Dermis blood vessel endothelial cell (primary cell): ENCODE results near the gene CD3D. TPM values are rescaled to one million over a fixed set of nuclear protein-coding genes. Genes with fewer than 3 reads are reported as not detected.

Experiments used
- DNase-seq: peaks from one replicate; pipeline ENCODE4 v3.0.0; 2010
- total RNA-seq: library from RNA; depleted of rRNA; stranded (reverse); fragments of >200 nt; gene quantifications from 2 replicates; pipeline ENCODE4 v1.2.3, GENCODE V29; 2014

The CD3D gene
- total RNA-seq, result not detected in 2 replicates

DNA sequence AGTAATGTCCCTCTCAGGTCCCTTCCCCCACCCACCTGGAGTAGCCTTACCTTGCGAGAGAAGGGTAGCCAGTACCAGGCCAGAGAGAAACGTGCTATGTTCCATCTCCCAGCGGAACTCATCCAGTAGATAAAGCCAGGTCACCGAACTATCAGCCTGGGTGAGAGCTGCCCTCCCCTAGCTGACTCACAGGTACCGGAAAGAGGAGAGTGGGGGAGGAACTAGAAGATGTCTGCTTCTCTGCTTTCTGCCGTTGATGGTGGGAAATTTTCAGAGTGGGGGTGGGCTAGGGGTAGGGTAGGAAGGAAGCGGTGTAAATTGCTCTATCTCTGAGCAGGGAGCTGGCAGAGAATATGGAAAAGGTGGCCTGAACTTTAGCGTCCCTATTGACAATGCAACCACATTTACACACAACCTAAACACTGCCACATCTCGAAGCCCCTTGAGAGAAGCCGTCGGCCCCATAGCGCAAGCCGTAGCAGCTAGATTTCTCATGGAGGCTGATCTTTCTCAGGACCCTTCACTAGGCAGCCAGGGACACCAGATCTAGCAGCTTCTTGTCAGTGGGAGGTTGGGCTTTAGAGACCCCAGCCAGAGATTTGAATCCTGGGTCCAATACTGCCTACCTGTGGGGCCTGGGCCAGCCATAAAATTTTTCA, at the start of gene CD3D:
CD3D (minus strand) TSS at position 203 of the 659 bp plus-strand sequence; CDS start at position 105, 98 bp downstream.
- no peak for DNase-seq

DNA sequence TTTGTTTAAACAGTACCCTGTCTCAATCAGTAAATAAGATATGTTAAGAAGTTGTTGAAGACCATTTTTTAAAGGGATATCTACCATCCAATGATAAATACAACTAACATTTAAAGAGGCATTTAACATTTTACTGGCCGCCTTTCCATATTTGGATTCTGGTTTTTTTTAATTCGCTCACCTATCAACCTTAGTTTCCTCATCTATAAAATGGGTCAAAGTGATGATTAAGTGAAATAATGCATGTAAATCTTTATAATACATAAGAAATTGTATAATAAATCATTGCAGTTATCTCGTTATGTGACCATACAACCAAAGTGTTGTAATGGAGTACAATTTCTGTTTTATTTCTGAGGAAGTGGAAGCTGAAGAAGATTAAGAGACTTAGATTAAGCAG, 41.2 kb upstream of the CD3D start:
- no peak for DNase-seq

DNA sequence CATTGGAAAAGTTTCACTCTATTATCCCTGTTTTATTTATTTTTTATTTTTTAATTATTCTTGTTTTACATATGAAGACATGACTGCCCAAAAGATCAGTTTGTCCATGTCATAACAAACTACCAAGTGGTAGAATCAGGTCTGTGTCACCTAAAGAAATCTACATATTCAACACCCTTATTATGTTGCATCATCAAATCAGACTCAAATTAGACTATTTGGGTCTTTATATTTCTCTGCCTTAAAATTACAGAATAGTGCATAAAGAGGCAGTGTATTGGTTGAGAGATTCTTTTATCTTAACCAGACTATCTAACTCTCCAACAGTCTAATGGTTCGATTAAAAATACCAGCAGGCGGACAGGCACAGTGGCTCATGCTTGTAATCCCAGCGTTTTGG, 40.4 kb upstream of the CD3D start:
- DNase-seq, result no peak

DNA sequence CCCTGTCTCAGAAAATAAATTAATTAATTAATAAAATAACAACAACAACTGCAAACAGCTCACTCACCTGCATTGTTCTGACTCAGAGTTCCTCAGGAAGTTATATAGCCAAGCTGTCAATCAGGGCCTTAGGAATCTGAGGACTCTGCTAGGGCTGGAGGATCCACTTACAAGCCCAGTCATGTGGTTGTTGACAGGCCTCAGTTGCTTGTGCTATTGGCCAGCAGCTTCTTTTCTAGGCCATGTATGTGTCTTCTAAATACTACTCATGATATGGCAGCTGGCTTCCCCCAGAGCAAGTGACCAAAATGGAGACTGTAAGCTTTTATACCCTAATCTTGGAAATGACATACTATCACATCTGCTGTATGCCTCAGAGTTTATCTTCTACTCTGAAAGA, 38.1 kb upstream of the CD3D start:
- peak; percentile 67 for DNase-seq

DNA sequence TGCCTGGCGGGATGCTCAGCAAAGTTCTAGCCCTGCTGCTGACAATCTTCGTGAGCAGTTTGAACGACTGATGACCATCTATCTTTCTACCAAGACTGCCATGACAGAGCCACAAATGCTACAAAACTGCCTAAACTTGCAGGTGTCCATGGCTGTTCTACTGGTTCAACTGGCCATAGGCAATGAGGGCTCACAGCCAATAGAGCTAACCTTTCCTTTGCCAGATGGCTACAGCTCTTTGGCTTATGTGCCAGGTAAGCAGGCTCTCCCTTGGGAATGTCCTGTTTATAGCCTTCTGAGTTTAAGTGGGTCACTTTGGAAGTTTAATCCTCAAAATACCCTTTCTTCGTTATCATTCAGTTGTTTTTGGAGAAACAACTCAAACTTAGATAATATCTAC, 37.0 kb upstream of the CD3D start:
- DNase-seq, result no peak

DNA sequence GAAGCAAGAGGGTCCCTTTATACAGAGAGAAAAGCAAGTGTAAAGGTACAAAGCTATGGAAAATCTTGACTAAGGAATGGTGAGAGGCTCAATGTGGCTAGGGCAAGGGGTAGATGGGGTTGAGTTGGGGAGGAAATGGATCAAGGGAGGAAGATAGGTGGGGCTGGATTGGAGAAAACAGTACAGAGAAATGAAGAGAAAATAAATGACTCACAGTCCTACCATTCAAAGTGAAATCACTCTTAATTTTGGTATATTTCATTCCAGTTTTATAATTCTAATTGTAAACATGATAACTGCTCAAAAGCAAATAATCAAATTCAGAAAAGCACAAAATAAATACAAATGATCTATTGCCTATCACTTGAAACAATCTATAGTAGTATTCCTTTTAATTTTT, 33.5 kb upstream of the CD3D start:
- DNase-seq, result no peak

DNA sequence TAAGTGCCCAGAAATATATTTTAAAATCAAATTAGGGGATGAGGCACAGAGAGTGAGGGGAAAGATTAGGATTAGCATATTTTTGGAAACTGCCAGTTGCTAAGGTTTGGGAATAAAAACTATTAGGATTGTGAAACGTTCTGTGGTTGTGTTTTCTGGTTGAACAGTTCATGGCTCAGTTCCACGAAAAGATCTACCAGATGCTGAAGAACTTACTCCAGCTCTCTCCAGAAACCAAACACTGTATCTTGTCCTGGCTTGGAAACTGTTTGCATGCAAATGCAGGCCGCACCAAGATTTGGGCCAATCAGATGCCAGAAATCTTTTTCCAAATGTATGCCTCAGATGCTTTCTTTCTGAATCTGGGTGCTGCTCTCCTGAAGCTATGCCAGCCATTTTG, 32.2 kb upstream of the CD3D start:
- no peak for DNase-seq

DNA sequence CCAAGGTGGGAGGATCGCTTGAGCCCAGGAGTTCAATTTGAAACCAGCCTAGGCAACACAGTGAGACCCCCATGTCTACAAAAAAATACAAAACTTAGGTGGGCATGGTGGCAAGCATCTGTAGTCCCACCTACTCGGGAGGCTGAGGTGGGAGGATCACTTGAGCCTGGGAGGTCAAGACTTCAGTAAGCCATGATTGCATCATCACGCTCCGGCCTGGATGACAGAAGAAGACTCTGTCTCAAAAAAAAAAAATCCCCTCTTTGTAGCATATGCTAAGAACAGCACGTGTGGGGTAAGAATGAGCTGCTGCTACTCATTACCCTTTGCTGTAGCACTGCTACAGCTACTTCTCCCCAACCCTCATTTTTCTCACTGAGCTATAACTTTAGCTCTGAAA, 31.4 kb upstream of the CD3D start:
- no peak for DNase-seq

DNA sequence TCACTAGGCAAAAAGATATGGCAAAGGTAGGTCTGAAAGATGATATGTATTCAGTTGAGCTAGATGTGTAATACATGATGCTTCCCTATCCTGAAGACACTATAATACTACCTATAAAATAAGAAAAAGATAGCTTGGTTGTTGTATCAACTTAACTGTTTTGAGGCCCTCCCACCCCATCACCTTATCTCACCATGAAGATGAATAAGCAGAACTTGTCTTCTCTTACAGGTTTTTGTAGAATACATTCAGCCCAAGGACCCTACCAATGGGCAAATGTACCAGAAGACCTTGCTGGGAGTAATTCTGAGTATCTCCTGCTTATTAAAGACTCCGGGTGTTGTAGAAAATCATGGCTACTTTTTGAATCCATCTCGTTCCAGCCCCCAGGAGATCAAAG, 30.8 kb upstream of the CD3D start:
- DNase-seq, result no peak

DNA sequence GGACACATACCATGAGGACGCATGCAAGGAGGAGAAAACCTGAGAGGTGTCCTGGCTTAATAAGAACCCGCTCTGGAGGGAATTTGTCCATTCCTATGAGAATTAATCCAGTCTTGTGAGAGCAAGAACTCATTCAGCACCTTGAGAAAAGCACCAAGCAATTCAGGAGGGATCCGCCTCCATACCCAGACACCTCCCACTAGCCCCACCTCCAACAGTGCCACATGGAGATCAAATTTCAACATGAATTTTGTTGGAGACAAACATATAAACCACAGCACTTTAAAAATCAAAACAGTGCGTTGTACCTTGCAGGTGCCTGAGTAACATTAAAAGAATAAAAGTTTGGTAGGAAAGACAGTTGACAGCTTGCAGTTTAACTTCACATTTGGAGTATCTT, 28.3 kb upstream of the CD3D start:
- DNase-seq, result no peak

DNA sequence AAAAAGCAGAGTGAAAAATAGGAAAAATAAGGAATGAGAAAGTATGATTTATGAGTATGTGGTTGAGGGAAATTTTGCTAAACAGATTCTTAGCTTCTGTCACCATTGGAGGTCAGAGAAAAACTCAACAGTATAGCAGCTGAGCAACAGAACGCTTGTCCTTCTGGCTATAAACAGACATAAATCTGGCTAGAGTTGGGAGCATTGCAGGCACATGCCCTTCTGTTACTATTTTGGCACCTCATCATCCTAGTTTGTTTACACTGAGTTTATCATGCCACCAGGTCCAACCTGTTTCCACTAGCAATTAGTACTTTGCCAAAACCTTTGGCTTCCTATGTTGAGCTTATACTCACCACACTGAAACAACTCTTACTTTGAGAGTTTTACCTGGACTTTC, 23.8 kb upstream of the CD3D start:
- no peak for DNase-seq

DNA sequence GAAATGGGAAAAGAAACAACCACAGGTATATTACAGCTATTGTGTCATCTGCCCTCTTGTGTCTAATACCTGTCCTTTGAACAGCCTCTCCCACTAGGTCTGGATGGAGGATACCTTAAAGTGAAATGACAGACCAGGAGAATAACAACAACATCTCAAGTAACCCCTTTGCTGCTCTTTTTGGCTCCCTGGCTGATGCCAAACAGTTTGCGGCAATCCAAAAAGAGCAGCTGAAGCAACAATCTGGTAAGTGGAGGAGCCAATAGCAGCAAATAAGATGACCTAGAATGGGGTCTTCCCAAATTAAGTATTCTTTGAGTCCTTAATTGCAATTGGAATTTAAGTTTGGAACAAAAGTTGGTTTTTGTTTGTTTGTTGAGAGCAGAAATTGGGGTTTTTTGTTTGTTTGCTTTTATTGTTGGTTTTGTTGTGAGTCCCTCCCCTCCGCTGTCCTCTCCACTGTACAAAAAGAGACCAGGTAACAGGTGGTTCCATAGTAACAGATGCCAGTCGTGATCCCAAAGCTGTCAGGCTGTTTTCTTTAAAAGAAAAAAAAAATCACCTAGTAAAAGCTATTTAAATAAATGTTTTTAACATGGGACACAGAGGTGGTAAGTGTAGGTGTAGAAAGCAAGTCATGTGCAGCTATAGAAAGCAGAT, 22.6 kb upstream of the CD3D start:
- no peak for DNase-seq

DNA sequence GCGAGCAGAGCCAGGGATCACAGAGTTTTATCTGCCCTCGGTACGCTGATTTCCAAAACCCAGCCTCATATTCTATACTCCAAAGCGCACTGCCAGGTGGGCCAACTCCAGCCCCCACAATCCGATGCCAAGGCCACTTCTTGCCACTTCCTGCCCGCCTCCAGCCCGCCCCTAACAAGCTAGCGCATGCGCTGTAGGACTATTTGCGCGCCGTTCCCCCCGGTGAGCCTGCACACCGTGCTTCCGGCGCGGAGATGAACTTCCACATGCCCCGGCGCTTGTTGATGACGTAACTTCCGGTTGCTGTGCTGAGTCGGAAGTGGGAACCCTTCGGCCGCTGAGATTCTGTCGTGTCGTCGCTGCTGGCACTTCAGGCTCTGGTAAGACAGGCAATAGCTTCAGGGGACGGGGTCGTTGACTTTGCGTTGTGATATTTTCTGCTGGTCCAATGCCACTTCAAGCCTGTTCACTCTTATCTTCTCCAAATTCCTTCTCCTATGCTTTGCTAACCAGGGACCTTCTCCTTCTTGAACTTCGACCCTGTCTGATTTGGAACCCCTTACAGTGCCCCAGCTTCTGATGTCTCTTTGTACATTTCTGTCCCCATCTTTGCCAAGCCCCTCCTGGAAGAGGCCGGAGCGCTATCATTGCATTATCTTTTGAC, 16.9 kb upstream of the CD3D start, which contains the start of gene UBE4A:
UBE4A (plus strand) TSS at position 306 of the 664 bp plus-strand sequence. CDS start 5,481 bp downstream, outside the sequence.
- peak; percentile 96 for DNase-seq

DNA sequence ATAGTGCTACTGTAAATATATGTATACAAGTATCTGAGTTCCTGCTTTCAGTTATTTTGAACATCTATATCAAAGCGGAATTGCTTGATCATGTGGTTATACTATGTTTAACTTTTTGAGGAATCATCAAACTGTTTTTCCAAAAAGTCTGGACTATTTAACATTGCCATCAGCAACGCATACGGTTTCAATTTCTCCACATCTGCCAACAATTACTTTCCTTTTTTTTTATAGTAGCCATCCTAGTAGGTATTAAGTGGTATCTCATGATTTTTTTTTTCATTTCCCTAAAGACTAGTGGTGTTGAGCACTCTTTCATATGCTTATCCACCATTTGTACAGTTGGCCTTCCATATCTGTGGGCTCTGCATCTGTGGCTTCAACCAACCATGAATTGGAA, 15.6 kb upstream of the CD3D start:
- no peak for DNase-seq

DNA sequence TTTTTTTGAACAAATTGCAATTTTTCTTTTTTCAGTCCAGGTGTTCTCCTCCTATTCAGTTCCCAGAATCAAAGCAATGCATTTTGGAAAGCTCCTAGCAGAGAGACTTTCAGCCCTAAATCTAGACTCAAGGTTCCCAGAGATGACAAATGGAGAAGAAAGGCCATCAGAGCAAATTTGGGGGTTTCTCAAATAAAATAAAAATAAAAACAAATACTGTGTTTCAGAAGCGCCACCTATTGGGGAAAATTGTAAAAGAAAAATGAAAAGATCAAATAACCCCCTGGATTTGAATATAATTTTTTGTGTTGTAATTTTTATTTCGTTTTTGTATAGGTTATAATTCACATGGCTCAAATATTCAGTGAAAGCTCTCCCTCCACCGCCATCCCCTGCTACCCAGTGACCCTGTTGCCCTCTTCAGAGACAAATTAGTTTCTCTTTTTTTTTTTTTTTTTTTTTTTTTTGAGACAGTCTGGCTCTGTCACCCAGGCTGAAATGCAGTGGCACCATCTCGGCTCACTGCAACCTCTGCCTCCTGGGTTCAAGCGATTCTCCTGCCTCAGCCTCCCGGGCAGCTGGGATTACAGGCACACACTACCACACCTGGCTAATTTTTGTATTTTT, 10.7 kb upstream of the CD3D start:
- DNase-seq, result peak; percentile 48

DNA sequence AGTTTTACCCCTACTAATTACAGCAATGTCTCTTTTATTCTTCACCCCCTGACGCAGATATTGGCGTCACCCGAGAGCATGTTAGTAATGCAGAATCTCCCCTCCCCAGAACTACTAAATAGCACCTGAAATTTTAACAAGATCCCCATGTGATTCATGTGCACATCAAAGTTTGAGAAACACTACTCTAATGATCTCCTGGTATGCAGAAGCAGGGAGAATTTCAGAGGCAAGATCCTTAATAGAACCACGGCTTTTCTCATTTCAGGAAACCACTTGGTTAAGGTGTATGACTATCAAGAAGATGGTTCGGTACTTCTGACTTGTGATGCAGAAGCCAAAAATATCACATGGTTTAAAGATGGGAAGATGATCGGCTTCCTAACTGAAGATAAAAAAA, 7.0 kb upstream of the CD3D start:
- no peak for DNase-seq

DNA sequence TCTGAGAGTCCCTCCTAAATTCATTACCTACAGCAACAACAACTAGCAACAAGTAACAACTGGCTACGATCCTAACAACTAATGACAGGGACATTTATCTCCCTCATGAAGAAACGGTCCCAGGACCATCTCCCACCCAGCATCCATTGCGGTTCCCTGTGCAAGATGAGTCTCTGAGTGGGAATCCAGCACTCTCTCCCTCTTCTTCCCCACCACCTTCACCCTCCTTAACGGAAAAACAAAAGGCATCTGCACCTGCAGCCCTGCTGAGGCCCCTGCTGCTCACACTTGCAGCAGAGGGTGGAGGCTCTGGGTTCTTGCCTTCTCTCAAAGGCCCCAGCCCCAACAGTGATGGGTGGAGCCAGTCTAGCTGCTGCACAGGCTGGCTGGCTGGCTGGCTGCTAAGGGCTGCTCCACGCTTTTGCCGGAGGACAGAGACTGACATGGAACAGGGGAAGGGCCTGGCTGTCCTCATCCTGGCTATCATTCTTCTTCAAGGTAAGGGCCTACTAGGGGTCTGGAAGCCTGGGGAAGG, 1.5 kb upstream of the CD3D start, which contains the start of gene CD3G:
CD3G (plus strand) TSS at position 364 of the 535 bp plus-strand sequence; CDS start at position 444, 80 bp downstream.
- DNase-seq, result no peak

DNA sequence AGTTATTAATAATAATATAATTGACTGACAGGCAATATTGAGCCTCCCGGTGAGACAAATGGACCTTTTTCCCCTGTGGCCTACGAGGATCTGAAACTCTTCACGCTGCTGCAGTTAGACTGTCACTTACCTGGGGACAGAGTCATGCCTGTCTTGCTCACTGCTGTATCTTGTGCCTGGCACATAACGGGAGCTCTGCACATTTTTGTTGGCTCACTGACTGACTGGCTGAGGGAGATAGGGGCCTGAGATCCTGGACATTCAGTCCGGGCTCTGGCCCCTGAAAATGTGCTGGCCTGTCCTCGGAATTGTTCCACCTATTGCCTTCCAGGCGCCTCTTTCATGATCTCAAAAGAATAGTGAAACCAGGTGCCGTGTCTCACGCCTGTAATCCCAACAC, 743 bp upstream of the CD3D start:
- DNase-seq, result no peak

DNA sequence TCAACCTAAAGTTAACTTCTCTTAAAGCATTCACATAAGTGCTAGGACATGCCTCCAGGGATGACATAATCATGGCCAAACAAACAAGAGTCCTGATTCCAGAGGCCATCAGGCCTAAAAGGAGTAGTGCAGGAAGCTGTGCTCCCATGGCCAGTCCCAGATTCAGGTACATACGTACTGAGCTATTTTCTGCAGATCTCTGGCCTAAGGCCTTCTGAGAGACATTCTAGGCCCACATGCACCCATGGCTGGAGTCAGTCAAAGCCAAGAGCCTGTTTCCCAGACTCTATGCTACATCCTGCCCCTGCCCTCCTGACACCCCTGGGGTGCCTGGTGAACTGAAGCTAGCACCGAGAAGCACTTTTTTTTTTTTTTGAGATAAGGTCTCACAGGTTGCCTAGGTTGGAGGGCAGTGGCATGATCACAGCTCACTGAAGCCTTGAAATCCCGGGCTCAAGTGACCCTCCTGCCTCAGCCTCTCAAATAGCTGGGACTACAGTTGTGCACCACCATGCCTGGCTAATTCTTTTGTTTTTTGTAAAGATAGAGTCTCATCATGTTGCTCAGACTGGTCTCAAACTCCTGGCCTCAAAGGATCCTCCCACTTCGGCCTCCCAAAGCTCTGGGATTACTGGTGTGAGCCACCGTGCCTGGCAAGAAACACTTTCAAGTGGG, 553 bp downstream of the CD3D start:
- no peak for DNase-seq

DNA sequence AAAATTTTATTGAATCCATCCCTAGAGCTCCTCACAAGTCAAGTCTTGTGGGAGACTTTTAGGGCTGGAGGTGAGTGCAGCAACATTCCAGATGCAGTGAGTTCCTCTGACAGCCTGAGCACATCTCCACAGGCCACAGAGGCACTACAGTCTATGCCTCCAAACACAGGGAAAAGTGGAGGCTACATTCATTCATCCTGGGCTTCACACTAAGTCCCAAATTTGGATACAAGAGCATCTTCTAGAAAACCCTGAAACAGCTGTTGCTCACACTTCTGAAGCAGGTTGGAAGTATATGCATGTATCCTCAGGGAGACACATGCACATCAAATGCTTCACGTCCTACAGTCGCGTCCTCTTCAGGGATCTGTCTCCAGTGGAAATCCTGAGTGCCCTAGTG, 1.2 kb downstream of the CD3D start:
- no peak for DNase-seq

DNA sequence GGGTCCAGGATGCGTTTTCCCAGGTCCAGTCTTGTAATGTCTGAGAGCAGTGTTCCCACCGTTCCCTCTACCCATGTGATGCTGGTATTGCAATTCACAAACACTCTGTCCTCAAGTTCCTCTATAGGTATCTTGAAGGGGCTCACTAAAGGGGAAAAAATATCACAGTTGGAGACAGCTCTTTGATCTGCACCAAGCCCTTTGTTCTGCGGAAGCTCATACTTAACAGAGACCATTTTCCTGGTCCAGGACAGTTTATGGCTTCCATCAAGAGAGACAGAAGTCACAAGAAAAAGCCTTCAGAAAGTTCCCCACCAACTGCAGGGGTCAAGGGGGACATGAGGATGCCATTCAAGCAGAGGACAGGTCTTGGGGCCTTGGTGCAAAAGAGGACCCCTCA, 2.1 kb downstream of the CD3D start:
- DNase-seq, result no peak

DNA sequence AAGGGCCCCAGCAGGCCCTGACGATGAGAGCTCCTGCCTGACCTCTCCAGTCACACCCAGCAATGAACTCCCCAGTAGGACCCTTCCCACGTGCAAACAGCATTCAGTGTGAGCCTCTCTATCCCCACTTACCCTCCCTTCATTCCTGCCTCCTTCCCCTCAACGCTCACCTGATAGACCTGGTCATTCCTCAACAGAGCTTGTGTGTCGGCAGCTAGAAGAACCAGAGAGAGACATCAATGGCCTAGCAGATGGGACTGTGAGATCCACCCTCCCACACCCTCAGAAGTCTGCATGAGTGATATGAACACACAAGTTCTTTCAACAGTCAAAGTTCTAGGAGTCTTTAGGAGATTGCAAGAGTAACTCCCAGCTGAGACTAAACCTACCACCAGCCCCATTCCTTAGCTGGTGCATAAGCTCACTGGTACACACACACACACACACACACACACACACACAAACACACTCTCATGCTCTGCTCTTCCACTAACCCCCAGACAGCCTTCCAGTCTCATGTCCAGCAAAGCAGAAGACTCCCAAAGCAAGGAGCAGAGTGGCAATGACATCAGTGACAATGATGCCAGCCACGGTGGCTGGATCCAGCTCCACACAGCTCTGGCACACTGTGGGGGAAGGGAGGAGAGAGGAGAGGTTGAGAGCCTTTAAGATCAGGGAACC, 3.1 kb downstream of the CD3D start:
- DNase-seq, result no peak
